SK-N-SH (cell line): ENCODE results near the gene MISFA. TPM values are rescaled to one million over a fixed set of nuclear protein-coding genes. Genes with fewer than 3 reads are reported as not detected.

ENCODE experiments used
- CTCF ChIA-PET: fragments of 300-600, 350-600 bp; formaldehyde crosslinking; extraction: SDS; loops from one replicate; lab custom pipeline; 2021; lab: Yijun Ruan, JAX
- POLR2A ChIA-PET: fragments of 350-600 bp; sonication (Branson Sonifier 250); formaldehyde crosslinking; extraction: SDS; loops from one replicate; lab custom pipeline; 2020; ENCODE audit warnings: antibody characterized with exemption, inconsistent platforms; lab: Yijun Ruan, JAX
- DNase-seq: peaks from one replicate; pipeline ENCODE4 v3.0.0; 2012
- H2AFZ ChIP-seq: fragments of 200-600 bp; sonication (generic); 2 replicates; pipeline ENCODE4 v1.8.1; 2016; ENCODE audit warnings: antibody characterized with exemption, mild to moderate bottlenecking, low read depth
- H3F3A ChIP-seq: fragments of 200-600 bp; sonication (generic); replicated peaks from 2 replicates; pipeline ENCODE3; 2016; ENCODE audit warnings: antibody characterized with exemption, mild to moderate bottlenecking; ENCODE audit not compliant: insufficient read depth
- H3K27ac ChIP-seq, 2 experiments: fragments of 200-500 bp in 1 of 2; fragments of 200-600 bp in 1 of 2; sonication (Bioruptor generic) in 1 of 2; sonication (generic), shearing (Covaris generic) in 1 of 2; 2 replicates each; pipeline versions ENCODE4 v1.5.1 to v1.6.1; 2014 to 2016; ENCODE audit warnings: low read depth in 2 of 2, inconsistent platforms in 1 of 2, low read length in 1 of 2, mild to moderate bottlenecking in 1 of 2, mixed read lengths in 1 of 2
- H3K27me3 ChIP-seq: fragments of 200-600 bp; sonication (generic), shearing (Covaris generic); 2 replicates; pipeline ENCODE4 v1.6.1; 2016; ENCODE audit warnings: mixed run types; ENCODE audit not compliant: insufficient read depth
- H3K36me3 ChIP-seq, 2 experiments: fragments of 200-500 bp in 1 of 2; fragments of 200-600 bp in 1 of 2; sonication (Bioruptor generic) in 1 of 2; sonication (generic) in 1 of 2; replicated peaks in 1 of 2; 2 replicates each; pipeline versions ENCODE3 to v1.5.1; 2014 to 2016; ENCODE audit warnings: low read length in 1 of 2, mild to moderate bottlenecking in 1 of 2; ENCODE audit not compliant: insufficient read depth in 2 of 2, control insufficient read depth in 1 of 2
- H3K4me1 ChIP-seq, 2 experiments: fragments of 200-500 bp in 1 of 2; fragments of 200-600 bp in 1 of 2; sonication (Bioruptor generic) in 1 of 2; sonication (generic), shearing (Covaris generic) in 1 of 2; 2 replicates each; pipeline versions ENCODE4 v1.5.1 to v1.6.1; 2014 to 2016; ENCODE audit warnings: low read depth in 1 of 2, low read length in 1 of 2, mixed run types in 1 of 2; ENCODE audit not compliant: insufficient read depth in 2 of 2, control insufficient read depth in 1 of 2
- H3K4me2 ChIP-seq: fragments of 200-600 bp; sonication (generic), shearing (Covaris generic); 2 replicates; pipeline ENCODE4 v1.6.1; 2017; ENCODE audit warnings: mixed run types
- H3K4me3 ChIP-seq, 2 experiments: fragments of 200-500 bp in 1 of 2; fragments of 200-600 bp in 1 of 2; sonication (Bioruptor generic) in 1 of 2; sonication (generic), shearing (Covaris generic) in 1 of 2; 2 replicates each; pipeline versions ENCODE4 v1.5.1 to v1.8.1; 2014 to 2016; ENCODE audit warnings: low read depth in 2 of 2, inconsistent platforms in 1 of 2, low read length in 1 of 2, mild to moderate bottlenecking in 1 of 2, mixed read lengths in 1 of 2, moderate library complexity in 1 of 2
- H3K79me2 ChIP-seq: fragments of 200-600 bp; sonication (generic); 2 replicates; pipeline ENCODE4 v1.8.1; 2017; ENCODE audit warnings: mild to moderate bottlenecking; ENCODE audit not compliant: insufficient read depth
- H3K9ac ChIP-seq: fragments of 200-600 bp; sonication (generic); 2 replicates; pipeline ENCODE4 v1.6.1; 2017; ENCODE audit warnings: mixed run types
- H3K9me2 ChIP-seq: fragments of 200-600 bp; sonication (generic); 2 replicates; pipeline ENCODE4 v1.6.1; 2017; ENCODE audit warnings: mixed run types
- H3K9me3 ChIP-seq: fragments of 200-600 bp; sonication (generic); 2 replicates; pipeline ENCODE4 v1.6.1; 2017; ENCODE audit warnings: mixed run types, mild to moderate bottlenecking, moderate library complexity
- H4K20me1 ChIP-seq: fragments of 200-600 bp; sonication (generic); 2 replicates; pipeline ENCODE4 v1.6.1; 2017; ENCODE audit warnings: mild to moderate bottlenecking, mixed run types; ENCODE audit not compliant: insufficient read depth
- CHD2 ChIP-seq: fragments of 150-350 bp; IDR thresholded peaks from 2 replicates; pipeline ENCODE4 v1.6.1; 2018; ENCODE audit warnings: low read length; ENCODE audit not compliant: partially characterized antibody
- ELF1 ChIP-seq: IDR thresholded peaks from 2 replicates; pipeline ENCODE4 v1.4.0; 2012
- FOSL2 ChIP-seq: IDR thresholded peaks from 2 replicates; pipeline ENCODE4 v1.4.0; 2012; ENCODE audit warnings: low read depth, mild to moderate bottlenecking, moderate library complexity, borderline replicate concordance
- FOXM1 ChIP-seq: IDR thresholded peaks from 2 replicates; pipeline ENCODE4 v1.4.0; 2012; ENCODE audit warnings: low read depth, mild to moderate bottlenecking
- GABPA ChIP-seq: IDR thresholded peaks from 2 replicates; pipeline ENCODE4 v1.4.0; 2012; ENCODE audit warnings: low read depth, mild to moderate bottlenecking
- GATA2 ChIP-seq: sonication (generic); formaldehyde crosslinking; IDR thresholded peaks from 2 replicates; pipeline ENCODE4 v1.5.0; 2020; ENCODE audit warnings: mild to moderate bottlenecking, missing genetic modification reagents
- MEF2A ChIP-seq: IDR thresholded peaks from 2 replicates; pipeline ENCODE4 v1.4.0; 2012; ENCODE audit warnings: low read depth, borderline replicate concordance
- MXI1 ChIP-seq: IDR thresholded peaks from 2 replicates; pipeline ENCODE4 v1.6.1; 2012; ENCODE audit warnings: mild to moderate bottlenecking, low read depth, low read length, improper control_type of control experiment
- POLR2AphosphoS5 ChIP-seq: IDR thresholded peaks from 2 replicates; pipeline ENCODE4 v1.6.1; 2012; ENCODE audit warnings: low read depth, low read length
- RAD21 ChIP-seq: IDR thresholded peaks from 2 replicates; pipeline ENCODE4 v1.6.1; 2012; ENCODE audit warnings: mild to moderate bottlenecking, low read length
- RFX5 ChIP-seq: IDR thresholded peaks from 2 replicates; pipeline ENCODE4 v1.6.1; 2012; ENCODE audit warnings: mild to moderate bottlenecking, improper control_type of control experiment, low read length
- RXRA ChIP-seq: IDR thresholded peaks from 2 replicates; pipeline ENCODE4 v1.4.0; 2012; ENCODE audit warnings: low read depth, mild to moderate bottlenecking, borderline replicate concordance
- SIN3A ChIP-seq: IDR thresholded peaks from 2 replicates; pipeline ENCODE4 v1.6.1; 2012; ENCODE audit warnings: low read depth, mild to moderate bottlenecking, low read length, moderate library complexity, borderline replicate concordance
- SMC3 ChIP-seq: IDR thresholded peaks from 2 replicates; pipeline ENCODE4 v1.6.1; 2012; ENCODE audit warnings: low read depth, low read length, improper control_type of control experiment
- TAF1 ChIP-seq: IDR thresholded peaks from 2 replicates; pipeline ENCODE4 v1.6.1; 2012; ENCODE audit warnings: low read depth, mild to moderate bottlenecking, low read length, moderate library complexity, borderline replicate concordance
- TCF12 ChIP-seq: IDR thresholded peaks from 2 replicates; pipeline ENCODE4 v1.4.0; 2012
- TEAD4 ChIP-seq: IDR thresholded peaks from 2 replicates; pipeline ENCODE4 v1.4.0; 2012; ENCODE audit warnings: mild to moderate bottlenecking, borderline replicate concordance; ENCODE audit not compliant: insufficient read depth
- YY1 ChIP-seq: IDR thresholded peaks from 2 replicates; pipeline ENCODE4 v1.4.0; 2012; ENCODE audit warnings: low read depth, mild to moderate bottlenecking
- WGBS: methylation state at CpG from one replicate; pipeline ENCODE4 v1.1.6; 2017; ENCODE audit warnings: low lambda C conversion rate; 5-methylcytosine and 5-hydroxymethylcytosine counted together
- polyA plus RNA-seq, 3 experiments: library from polyadenylated mRNA; depleted of rRNA; stranded (reverse); fragments of >200 nt; gene quantifications; 2 replicates each; pipeline ENCODE4 v1.2.3, GENCODE V29; 2012
- TF ChIP-seq, protein P1 (sequence below): IDR thresholded peaks from 2 replicates; pipeline ENCODE4 v1.6.1; 2012; ENCODE audit warnings: mild to moderate bottlenecking, low read depth, low read length, moderate library complexity
- TF ChIP-seq, protein P2 (sequence below): IDR thresholded peaks from 2 replicates; pipeline ENCODE4 v1.4.0; 2012; ENCODE audit warnings: low read depth, borderline replicate concordance
- TF ChIP-seq, protein P3 (sequence below): fragments of 150-350 bp; IDR thresholded peaks from 2 replicates; pipeline ENCODE4 v1.6.1; 2017; ENCODE audit warnings: antibody characterized with exemption, low read length, low read depth, borderline replicate concordance
- TF ChIP-seq, protein P4 (sequence below): IDR thresholded peaks from 2 replicates; pipeline ENCODE4 v1.4.0; 2012; ENCODE audit warnings: low read depth
- TF ChIP-seq, protein P5 (sequence below): fragments of 150-350 bp; IDR thresholded peaks from 2 replicates; pipeline ENCODE4 v1.6.1; 2016; ENCODE audit warnings: mild to moderate bottlenecking, low read depth, low read length

MISFA gene
- polyA plus RNA-seq, 1 of the 3 experiments (the other 2 are of a cell fraction) = 2.4 TPM

DNA sequence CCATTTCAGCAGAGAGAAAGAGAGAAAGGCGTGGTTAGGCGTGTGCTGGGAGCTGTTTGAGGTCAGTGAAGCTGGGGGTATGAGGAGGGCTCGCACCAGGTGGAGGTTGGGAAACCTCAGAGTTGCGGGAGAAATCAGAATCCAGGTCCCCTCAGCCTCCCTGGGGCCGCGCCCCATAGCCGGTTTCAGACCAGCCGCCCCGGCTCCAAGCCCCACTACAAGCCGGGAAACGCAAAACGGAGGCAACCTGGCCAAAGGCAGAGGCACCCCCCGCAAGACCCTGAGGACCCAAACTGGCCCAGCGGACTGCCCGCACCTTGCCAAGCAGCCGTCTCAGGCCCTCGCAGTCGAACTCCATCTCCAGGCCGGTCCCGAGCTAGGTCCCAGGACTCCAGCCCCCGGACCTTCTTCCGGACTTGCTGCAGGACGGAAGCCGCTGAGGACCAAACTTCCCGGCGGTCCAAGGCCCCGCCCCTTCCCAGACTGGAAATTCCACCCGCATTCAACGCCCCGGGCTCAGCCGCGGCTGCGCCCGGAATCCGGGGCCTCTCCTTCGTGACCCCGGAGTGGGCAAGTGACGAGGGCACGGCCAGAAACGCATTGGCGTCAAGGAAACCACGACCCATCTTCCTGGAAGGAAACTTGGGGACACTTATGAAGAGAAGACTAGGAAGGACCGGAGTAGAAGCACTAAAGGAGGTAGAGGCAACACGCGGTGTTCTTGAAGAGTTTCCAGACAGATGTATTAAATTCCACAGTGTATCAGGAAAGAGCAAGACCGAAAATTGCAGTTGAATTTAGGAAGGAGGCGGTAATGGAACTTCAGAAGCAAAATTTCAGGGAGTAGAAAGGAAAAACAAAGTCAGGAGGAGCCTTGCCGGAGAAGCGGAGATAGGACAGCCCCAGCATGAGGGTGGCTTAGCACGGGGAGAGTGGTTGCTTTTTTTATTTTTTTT is 11.0 kb upstream of the MISFA start, which contains the start of gene UEVLD:
Gene UEVLD (minus strand): TSS at position 438 of the 956 bp plus-strand sequence. CDS start 80 bp downstream, at position 358.
- peak within 1 kb of the TSS; percentile 72 to 81 for H3K27ac ChIP-seq
- H4K20me1 ChIP-seq = no peaks in the 10 kb centered on the region; the same call in 1 of the 2 replicates
- CTCF ChIA-PET = interaction anchor here (1.0 to 1.5 kb wide), 2 partner anchors 10 to 134 kb away, joined by 3 read pairs; no protein-coding TSS in a partner anchor
- no peaks in the 10 kb centered on the region for H3F3A ChIP-seq
- H3K4me1 ChIP-seq = peaks cover 13% of the 10 kb centered on the region in 2 experiments; a peak in 2 of 4 replicates
- H3K4me2 ChIP-seq = peak within 1 kb of the TSS; percentile 91
- no peaks in the 10 kb centered on the region for H3K27me3 ChIP-seq
- no peaks in the 10 kb centered on the region for H3K9me2 ChIP-seq
- 1% methylated on average over 46 of the region's 50 CpGs for WGBS
- H3K9me3 ChIP-seq = no peaks in the 10 kb centered on the region
- peaks cover 85% of the 10 kb centered on the region for H3K79me2 ChIP-seq
- POLR2A ChIA-PET = interaction anchor here (0.6 to 1.6 kb wide), 4 partner anchors 20 to 193 kb away, joined by 3 to 4 read pairs (median 3); partner anchors contain the start of genes SPTY2D1 and TSG101
- DNase-seq = peak; percentile 94
- H2AFZ ChIP-seq = peak within 1 kb of the TSS; percentile 89
- H3K36me3 ChIP-seq = no peaks in the 10 kb centered on the region
- H3K4me3 ChIP-seq = peak within 1 kb of the TSS; percentile 74 to 96
- H3K9ac ChIP-seq = peak within 1 kb of the TSS; percentile 84
- no peak for TF ChIP-seq RAD21
- peak; percentile 62; the same call in 1 of the 2 replicates for TF ChIP-seq TEAD4
- TF ChIP-seq YY1 = 0 out of 2 replicates have a peak, but pooled peaks have one; percentile 41
- TF ChIP-seq GATA2 = no peak
- TF ChIP-seq TAF1 = peak; percentile 78; the same call in 1 of the 2 replicates
- TF ChIP-seq CHD2 = peak; percentile 66
- TF ChIP-seq, protein P1, sequence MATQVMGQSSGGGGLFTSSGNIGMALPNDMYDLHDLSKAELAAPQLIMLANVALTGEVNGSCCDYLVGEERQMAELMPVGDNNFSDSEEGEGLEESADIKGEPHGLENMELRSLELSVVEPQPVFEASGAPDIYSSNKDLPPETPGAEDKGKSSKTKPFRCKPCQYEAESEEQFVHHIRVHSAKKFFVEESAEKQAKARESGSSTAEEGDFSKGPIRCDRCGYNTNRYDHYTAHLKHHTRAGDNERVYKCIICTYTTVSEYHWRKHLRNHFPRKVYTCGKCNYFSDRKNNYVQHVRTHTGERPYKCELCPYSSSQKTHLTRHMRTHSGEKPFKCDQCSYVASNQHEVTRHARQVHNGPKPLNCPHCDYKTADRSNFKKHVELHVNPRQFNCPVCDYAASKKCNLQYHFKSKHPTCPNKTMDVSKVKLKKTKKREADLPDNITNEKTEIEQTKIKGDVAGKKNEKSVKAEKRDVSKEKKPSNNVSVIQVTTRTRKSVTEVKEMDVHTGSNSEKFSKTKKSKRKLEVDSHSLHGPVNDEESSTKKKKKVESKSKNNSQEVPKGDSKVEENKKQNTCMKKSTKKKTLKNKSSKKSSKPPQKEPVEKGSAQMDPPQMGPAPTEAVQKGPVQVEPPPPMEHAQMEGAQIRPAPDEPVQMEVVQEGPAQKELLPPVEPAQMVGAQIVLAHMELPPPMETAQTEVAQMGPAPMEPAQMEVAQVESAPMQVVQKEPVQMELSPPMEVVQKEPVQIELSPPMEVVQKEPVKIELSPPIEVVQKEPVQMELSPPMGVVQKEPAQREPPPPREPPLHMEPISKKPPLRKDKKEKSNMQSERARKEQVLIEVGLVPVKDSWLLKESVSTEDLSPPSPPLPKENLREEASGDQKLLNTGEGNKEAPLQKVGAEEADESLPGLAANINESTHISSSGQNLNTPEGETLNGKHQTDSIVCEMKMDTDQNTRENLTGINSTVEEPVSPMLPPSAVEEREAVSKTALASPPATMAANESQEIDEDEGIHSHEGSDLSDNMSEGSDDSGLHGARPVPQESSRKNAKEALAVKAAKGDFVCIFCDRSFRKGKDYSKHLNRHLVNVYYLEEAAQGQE = peak; percentile 43; the same call in 1 of the 2 replicates
- TF ChIP-seq RXRA = no peak
- TF ChIP-seq MEF2A = no peak
- TF ChIP-seq, protein P2, sequence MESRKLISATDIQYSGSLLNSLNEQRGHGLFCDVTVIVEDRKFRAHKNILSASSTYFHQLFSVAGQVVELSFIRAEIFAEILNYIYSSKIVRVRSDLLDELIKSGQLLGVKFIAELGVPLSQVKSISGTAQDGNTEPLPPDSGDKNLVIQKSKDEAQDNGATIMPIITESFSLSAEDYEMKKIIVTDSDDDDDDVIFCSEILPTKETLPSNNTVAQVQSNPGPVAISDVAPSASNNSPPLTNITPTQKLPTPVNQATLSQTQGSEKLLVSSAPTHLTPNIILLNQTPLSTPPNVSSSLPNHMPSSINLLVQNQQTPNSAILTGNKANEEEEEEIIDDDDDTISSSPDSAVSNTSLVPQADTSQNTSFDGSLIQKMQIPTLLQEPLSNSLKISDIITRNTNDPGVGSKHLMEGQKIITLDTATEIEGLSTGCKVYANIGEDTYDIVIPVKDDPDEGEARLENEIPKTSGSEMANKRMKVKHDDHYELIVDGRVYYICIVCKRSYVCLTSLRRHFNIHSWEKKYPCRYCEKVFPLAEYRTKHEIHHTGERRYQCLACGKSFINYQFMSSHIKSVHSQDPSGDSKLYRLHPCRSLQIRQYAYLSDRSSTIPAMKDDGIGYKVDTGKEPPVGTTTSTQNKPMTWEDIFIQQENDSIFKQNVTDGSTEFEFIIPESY = no peak
- no peak for TF ChIP-seq FOXM1
- TF ChIP-seq MXI1 = peak; percentile 82
- peak; percentile 98 for TF ChIP-seq ELF1
- no peak for TF ChIP-seq RFX5
- TF ChIP-seq, protein P3, sequence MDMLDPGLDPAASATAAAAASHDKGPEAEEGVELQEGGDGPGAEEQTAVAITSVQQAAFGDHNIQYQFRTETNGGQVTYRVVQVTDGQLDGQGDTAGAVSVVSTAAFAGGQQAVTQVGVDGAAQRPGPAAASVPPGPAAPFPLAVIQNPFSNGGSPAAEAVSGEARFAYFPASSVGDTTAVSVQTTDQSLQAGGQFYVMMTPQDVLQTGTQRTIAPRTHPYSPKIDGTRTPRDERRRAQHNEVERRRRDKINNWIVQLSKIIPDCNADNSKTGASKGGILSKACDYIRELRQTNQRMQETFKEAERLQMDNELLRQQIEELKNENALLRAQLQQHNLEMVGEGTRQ = no peak
- no peak for TF ChIP-seq FOSL2
- TF ChIP-seq SMC3 = no peak
- TF ChIP-seq GABPA = peak; percentile 72
- TF ChIP-seq, protein P4, sequence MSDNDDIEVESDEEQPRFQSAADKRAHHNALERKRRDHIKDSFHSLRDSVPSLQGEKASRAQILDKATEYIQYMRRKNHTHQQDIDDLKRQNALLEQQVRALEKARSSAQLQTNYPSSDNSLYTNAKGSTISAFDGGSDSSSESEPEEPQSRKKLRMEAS = peak; percentile 70; the same call in 1 of the 2 replicates
- peak; percentile 91 for TF ChIP-seq POLR2AphosphoS5
- TF ChIP-seq, protein P5, sequence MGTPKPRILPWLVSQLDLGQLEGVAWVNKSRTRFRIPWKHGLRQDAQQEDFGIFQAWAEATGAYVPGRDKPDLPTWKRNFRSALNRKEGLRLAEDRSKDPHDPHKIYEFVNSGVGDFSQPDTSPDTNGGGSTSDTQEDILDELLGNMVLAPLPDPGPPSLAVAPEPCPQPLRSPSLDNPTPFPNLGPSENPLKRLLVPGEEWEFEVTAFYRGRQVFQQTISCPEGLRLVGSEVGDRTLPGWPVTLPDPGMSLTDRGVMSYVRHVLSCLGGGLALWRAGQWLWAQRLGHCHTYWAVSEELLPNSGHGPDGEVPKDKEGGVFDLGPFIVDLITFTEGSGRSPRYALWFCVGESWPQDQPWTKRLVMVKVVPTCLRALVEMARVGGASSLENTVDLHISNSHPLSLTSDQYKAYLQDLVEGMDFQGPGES = no peak
- peak; percentile 88 for TF ChIP-seq SIN3A
- peak; percentile 27; the same call in 1 of the 2 replicates for TF ChIP-seq TCF12
